GM15510 (cell line): ENCODE data around the gene TFF1.

Experiments used
- POLR2A ChIP-seq: IDR thresholded peaks from 3 replicates; pipeline ENCODE4 v1.6.1; 2011; ENCODE audit warnings: borderline replicate concordance; ENCODE audit not compliant: insufficient read length; ENCODE audit errors: extremely low read depth

The TFF1 gene

DNA sequence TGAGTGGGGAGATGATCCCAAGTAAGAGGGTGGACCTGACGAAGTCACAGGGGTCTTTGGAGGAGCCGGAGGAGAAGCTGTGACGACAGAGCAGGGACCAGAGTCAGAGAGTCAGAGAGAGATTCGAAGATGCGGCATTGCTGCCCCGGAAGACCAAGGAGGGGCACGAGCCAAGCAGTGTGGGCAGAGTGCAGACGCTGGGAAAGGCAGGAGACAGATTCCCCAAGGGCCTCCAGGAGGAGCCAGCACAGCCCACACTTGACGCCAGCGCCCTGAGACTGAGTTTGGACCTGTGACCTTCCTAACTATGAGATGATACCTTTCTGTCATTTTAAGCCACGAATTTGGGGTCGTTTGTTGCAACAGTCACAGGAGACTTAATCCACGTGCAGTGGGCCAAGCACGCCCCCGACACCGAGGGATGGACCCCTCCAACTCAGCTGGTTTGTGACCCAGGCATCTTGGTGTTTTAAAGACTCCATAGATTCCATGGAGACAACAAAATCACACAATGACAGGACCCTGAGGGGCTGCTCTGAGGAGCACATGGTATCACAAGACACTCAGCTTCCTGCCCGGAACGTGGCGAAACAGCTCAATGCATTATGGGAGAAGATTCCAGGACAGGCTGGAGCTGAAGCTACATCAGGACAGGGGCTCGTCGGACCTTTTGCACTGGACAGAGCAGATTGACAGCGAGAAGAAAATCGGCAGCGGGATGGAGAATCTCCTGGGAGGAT, 11.0 kb upstream of the TFF1 start:
- no peak for TF ChIP-seq POLR2A

- no peak for TF ChIP-seq POLR2A
Observed at GRCh38 chr21:42376338-42376982, 10.1 kb upstream of the TFF1 start.

- TF ChIP-seq POLR2A = no peak
Observed at GRCh38 chr21:42375966-42376337, 9.6 kb upstream of the TFF1 start.

DNA sequence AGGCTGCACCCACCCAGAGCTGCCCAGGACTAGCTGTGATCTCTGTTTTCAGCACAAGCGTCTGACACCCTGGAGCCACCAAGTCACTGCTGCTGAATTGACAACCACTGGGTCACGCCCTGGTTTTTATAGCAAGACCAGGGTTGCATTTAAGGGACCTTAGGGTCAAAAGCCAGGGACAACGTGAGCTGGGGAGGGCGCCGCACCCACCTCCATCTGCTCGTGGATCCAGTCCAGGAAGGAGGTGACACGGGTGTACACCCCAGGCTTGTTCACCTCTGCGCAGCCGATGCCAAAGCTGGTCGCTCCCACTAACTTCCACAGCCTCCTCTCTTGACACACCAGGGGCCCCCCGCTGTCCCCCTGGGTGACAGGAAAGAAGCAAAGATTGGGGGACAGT, 9.2 kb upstream of the TFF1 start:
- no peak for TF ChIP-seq POLR2A

- no peak for TF ChIP-seq POLR2A
Observed at GRCh38 chr21:42374864-42375499, 8.6 kb upstream of the TFF1 start.

DNA sequence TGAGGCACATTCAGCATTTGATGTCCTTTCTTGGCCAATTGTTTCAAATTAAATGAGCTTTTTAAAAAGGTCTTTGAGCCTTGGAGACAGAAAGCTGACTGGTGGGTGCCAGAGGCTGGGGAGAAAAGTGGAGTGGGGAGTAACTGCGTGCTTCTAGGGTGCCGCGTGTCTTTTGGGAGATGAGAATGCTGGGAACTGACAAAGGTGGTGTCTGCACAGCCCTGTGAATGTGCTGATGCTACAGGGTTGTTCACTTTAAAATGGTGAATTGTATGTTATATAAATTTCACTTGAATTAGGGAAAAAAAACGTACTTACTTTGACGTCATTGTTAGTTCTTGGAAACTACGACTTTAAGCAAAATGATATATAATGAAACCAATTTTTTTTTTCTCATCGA, 8.1 kb upstream of the TFF1 start:
- TF ChIP-seq POLR2A = no peak

DNA sequence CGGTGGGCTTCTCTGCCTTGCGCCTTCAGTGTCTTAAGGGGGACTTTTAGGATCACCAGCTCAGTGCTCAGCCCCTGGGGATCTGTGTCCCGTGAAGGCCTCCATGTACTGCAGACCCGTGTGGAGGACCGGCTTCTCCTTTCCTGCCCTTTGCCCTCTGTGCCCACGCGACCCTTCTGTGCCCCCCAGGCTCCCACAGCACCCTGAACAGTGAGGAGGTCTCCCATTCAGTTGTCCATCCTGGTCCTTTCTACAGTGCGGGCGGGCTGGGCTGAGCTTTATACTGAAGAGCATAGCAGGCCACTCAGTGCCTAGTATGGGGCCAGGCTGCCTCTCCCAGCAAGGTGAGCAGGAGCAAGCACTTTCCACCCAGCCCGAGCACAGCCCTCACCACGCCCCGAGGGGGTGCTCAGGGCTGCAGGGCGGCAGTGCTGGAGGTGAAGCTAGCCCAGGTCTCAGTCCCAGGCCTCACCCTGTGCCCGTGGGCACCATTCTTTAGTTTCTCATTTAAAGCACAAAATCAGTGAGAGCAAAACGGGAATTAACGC, 7.6 kb upstream of the TFF1 start:
- TF ChIP-seq POLR2A = no peak

- TF ChIP-seq POLR2A = no peak
Observed at GRCh38 chr21:42373196-42373907, 7.0 kb upstream of the TFF1 start.

- TF ChIP-seq POLR2A = no peak
Observed at GRCh38 chr21:42370894-42371654, 4.7 kb upstream of the TFF1 start.

DNA sequence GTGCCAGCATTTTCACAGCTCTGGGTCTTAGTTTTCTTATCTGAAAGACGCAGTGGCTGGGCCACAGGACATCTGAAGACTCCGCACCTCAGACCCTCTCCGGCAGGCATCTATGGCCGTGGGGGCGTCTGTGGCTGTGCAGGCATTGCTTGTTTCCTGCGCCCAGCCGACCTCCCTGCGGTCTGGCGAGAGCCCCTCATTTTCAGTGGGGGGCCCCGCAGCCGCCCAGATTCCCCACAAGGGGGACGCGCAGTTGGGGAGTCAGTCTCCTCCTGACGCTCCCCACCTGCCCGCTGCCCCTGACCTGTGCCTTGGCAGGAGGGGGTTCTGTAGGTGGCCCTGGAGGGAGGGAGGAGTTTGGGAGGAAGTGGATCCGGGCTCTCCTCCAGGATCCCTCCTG, 3.5 kb upstream of the TFF1 start:
- TF ChIP-seq POLR2A = no peak

DNA sequence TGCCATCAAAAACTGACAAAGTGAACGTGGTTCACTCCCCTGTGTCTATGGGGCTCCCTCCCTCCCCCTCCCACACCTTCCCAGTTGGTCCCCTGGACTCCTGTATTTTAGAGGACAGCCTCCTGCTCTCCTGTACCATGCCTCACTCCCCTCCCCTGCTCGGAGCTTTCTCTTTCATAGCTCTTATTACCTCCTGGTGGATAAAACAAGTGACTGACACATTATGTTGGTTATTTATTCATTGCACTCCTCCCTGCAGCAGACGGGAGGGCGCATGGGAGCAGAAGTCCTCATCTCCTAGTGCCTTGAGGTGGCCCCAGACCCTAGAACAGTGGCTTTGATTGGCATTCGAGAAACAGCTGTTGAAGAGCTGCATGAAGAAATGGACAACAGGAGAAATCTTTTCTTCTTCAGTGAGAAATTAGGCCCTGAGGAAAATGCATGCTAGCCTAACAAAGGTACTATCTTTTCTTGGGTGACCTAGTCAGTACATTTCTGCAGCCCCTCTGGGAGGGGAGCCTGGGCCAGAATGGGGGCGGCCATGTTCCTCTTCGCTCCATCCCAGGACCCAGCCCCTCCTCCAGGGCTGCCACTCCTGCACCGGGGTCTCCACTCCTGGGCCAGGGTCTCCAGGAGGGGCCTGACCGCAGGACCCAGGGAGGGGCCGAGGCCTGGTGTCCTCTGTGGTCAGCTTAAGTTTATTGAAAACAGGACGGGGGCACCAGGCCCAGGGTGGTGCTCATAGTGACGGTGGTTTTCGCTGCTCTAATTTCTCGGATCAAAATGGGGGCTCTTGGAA, 1.2 kb upstream of the TFF1 start:
- TF ChIP-seq POLR2A = no peak

DNA sequence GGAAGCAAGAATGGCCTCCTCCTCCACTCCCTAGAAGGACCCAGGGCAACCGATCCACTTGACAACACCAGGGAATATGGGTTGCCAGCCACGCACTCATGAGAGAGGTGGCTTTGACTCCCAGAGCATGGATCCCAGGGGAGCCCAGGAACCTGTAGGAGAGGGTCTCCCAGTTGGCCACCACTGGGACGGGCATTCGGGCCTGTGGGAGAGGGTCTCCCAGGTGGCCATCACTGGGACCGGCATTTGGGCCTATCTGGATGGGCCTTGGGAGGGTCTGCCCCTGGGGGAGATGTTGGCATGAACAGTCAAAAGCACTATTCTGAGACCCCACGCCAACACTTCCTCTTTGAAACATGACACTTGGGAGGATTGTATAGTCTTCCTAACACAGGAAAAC, 565 bp downstream of the TFF1 start:
- no peak for TF ChIP-seq POLR2A

DNA sequence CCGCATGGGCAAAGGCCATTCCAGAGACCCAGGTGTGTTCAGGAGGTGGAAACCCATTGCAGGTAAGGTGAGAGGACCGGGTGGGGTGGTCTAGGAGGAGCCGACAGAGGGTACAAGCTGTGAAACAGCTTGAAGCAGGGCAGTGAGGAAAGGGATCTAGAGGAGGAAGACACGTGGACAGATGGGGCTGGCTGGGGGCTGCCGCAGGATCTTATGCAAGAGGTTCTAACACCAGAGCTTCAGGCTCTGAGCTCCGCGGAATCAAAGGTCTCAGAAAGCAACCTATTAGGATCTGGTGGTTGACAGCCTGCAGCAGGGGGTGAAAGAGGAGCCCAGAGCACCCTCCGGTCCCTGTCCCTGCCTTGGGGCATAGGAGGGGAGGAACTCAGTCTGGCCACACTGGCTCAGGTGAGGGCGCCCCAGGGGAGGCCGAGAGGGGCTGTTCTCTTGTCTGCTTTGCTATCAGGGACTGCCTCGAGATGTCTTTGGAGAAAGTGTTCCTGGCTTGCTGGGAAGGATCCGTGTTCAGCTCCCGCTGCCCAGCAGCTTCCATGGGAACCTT, 1.9 kb downstream of the TFF1 start:
- TF ChIP-seq POLR2A = no peak
